SK-N-MC (cell line): ENCODE results near the gene EEF1AKMT3.

Experiments used
- EZH2 ChIP-seq: fragments of 200-600 bp; sonication (generic); IDR thresholded peaks from one replicate; pipeline ENCODE4 v1.6.1; 2017; ENCODE audit warnings: antibody characterized with exemption
- FOXP2 ChIP-seq: optimal IDR thresholded peaks from 2 replicates; pipeline ENCODE3; 2011; ENCODE audit warnings: mild to moderate bottlenecking, moderate library complexity; ENCODE audit not compliant: insufficient read depth; ENCODE audit errors: extremely low read length, control extremely low read depth
- POLR2AphosphoS5 ChIP-seq: IDR thresholded peaks from 2 replicates; pipeline ENCODE4 v1.6.1; 2012; ENCODE audit warnings: mild to moderate bottlenecking, low read depth, low read length, borderline replicate concordance

- TF ChIP-seq POLR2AphosphoS5 (no peak), EZH2 (no peak), FOXP2 (no peak)
Observed at GRCh38 chr12:57732726-57733593, 39.5 kb upstream of the EEF1AKMT3 start.
